ENCODE measurements around the gene VDAC2. TPM values are rescaled to one million over a fixed set of nuclear protein-coding genes. Genes with fewer than 3 reads are reported as not detected.

VDAC2 gene
- total and polyA plus RNA-seq, 4 donors: 94.5 to 121 (median 102) TPM

DNA sequence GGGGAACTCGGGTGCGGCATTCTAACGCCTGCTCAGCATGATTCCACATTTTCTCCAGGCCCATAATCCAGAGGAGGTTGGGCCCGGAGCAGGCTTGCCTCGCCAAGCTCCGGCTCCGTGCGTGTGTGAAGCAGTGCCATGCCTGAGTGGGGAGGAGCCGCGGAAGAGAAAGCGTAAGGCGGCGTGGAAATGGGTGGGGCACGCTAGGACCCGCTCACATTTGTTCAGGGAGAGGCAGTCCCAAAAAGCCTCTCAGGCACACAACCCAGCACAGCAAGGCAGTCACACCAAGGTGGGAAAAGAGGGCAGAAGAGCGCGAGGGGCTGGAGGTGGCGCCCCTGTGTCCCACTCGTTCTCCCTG lies 695 bp upstream of the VDAC2 start:
- DNase-seq: peak; percentile 79 to 88 (median 83)
- Histone ChIP-seq H3K27me3 (ENCODE audit: control insufficient read depth in 3 of 3, insufficient read depth in 3 of 3, low read length in 2 of 3) (peaks cover 0 to 2% (median 0%) of the 10 kb centered on the region in 3 donors), H3K4me1 (ENCODE audit: control insufficient read depth in 5 of 5, insufficient read depth in 5 of 5, low read length in 5 of 5) (peaks cover 0 to 20% (median 4%) of the 10 kb centered on the region in 5 donors), H3K36me3 (ENCODE audit: control insufficient read depth in 4 of 4, insufficient read depth in 4 of 4, low read length in 4 of 4) (peaks cover 3 to 20% (median 13%) of the 10 kb centered on the region in 4 donors), H3K9ac (ENCODE audit: insufficient read depth in 1 of 2, low read length in 2 of 2) (peak overlapping the region; percentile 78 to 97), H3K27ac (ENCODE audit: low read depth in 1 of 2, low read length in 1 of 2) (peak overlapping the region; percentile 98 to 100), H3K9me3 (ENCODE audit: control insufficient read depth in 4 of 4, insufficient read depth in 3 of 4, low read length in 3 of 4) (no peaks in the 10 kb centered on the region), H3K4me3 (peak overlapping the region; percentile 79)
- 0 to 1% methylated on average over 19 of the region's 19 CpGs for WGBS, 2 donors
- ATAC-seq (ENCODE audit: insufficient read depth, low FRiP score): peak; percentile 76
- TF ChIP-seq, protein P1, sequence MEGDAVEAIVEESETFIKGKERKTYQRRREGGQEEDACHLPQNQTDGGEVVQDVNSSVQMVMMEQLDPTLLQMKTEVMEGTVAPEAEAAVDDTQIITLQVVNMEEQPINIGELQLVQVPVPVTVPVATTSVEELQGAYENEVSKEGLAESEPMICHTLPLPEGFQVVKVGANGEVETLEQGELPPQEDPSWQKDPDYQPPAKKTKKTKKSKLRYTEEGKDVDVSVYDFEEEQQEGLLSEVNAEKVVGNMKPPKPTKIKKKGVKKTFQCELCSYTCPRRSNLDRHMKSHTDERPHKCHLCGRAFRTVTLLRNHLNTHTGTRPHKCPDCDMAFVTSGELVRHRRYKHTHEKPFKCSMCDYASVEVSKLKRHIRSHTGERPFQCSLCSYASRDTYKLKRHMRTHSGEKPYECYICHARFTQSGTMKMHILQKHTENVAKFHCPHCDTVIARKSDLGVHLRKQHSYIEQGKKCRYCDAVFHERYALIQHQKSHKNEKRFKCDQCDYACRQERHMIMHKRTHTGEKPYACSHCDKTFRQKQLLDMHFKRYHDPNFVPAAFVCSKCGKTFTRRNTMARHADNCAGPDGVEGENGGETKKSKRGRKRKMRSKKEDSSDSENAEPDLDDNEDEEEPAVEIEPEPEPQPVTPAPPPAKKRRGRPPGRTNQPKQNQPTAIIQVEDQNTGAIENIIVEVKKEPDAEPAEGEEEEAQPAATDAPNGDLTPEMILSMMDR (IDR thresholded peaks at IDR 0.05; ENCODE audit: control extremely low read depth, extremely low read depth): no peak

DNA sequence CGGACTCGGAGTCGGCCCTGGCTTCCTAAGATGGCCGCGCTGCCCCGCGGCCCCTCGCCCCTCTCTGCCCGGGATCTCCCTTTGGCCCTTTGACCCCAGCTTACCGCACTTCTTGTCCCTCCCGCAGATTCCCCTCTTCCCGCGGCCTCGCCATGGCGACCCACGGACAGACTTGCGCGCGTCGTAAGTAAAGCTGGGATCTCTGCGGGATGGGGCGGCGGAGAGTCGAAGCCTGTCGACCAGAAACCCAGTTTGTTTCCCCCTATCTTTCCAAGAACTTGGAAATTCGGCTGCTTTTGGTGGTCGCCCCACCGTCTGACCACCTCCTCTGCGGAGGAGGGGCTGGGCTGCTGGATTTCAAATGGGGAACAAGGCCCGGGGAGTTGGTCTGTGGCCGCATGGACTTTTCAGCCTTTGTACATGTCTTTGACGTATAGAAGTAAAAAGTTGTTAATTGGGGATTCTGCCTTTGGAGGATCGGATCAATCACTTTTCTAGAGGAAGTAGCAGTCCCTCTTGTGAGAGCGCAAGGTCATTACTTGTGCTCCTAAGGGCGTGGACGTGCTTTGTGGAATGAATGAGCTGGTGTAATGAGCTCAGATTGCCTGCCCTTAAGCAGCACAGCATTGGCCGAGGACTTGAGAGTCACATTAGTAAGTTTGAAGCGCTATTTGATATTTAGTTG lies 553 bp downstream of the VDAC2 start:
- Histone ChIP-seq H3K9me3 (ENCODE audit: control insufficient read depth in 4 of 4, insufficient read depth in 3 of 4, low read length in 3 of 4) (no peaks in the 10 kb centered on the region), H3K9ac (ENCODE audit: insufficient read depth in 1 of 2, low read length in 2 of 2) (peak overlapping the region; percentile 79 to 91), H3K36me3 (ENCODE audit: control insufficient read depth in 4 of 4, insufficient read depth in 4 of 4, low read length in 4 of 4) (peaks cover 7 to 24% (median 14%) of the 10 kb centered on the region in 4 donors), H3K4me3 (peak overlapping the region; percentile 79), H3K27me3 (ENCODE audit: control insufficient read depth in 3 of 3, insufficient read depth in 3 of 3, low read length in 2 of 3) (no peaks in the 10 kb centered on the region), H3K27ac (ENCODE audit: low read depth in 1 of 2, low read length in 1 of 2) (peak overlapping the region; percentile 98 to 100), H3K4me1 (ENCODE audit: control insufficient read depth in 5 of 5, insufficient read depth in 5 of 5, low read length in 5 of 5) (peaks cover 0 to 20% (median 6%) of the 10 kb centered on the region in 5 donors)
- ATAC-seq (ENCODE audit: insufficient read depth, low FRiP score) (peak; percentile 27), DNase-seq (peak in 2 of 3 donors; percentile 33 to 37)
- TF ChIP-seq, protein P1 (IDR thresholded peaks at IDR 0.05; ENCODE audit: control extremely low read depth, extremely low read depth): no peak
- WGBS, 2 donors: 1% methylated on average over 38 of the region's 38 CpGs

DNA sequence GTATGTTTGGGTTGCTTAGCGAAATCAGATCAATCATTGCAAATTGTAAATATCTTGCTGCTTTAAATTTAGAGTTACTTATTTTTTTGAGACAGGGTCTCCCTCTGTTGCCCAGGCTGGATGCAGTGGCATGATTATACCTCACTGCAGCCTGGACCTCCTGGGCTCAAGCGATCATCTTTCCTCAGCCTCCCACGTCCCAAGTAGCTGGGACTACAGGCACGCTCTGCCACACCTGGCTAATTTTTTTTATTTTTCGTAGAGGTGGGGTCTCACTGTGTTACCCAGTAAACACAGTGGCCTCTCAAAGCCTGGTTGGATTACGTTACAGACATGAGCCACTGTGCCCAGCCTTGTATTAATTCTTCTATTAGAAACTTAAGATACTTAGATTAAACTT lies 1.7 kb downstream of the VDAC2 start:
- H3K9ac ChIP-seq (ENCODE audit: insufficient read depth in 1 of 2, low read length in 2 of 2): peak overlapping the region in 1 of 2 donors; percentile 91
- H3K4me1 ChIP-seq (ENCODE audit: control insufficient read depth in 5 of 5, insufficient read depth in 5 of 5, low read length in 5 of 5): peaks cover 0 to 20% (median 9%) of the 10 kb centered on the region in 5 donors
- no peaks in the 10 kb centered on the region for H3K9me3 ChIP-seq (ENCODE audit: control insufficient read depth in 4 of 4, insufficient read depth in 3 of 4, low read length in 3 of 4)
- TF ChIP-seq, protein P1 (IDR thresholded peaks at IDR 0.05; ENCODE audit: control extremely low read depth, extremely low read depth): no peak
- DNase-seq (no peak), ATAC-seq (ENCODE audit: insufficient read depth, low FRiP score) (no peak)
- 88 to 92% methylated on average over 6 of the region's 6 CpGs for WGBS, 2 donors
- H3K36me3 ChIP-seq (ENCODE audit: control insufficient read depth in 4 of 4, insufficient read depth in 4 of 4, low read length in 4 of 4): peaks cover 13 to 29% (median 19%) of the 10 kb centered on the region in 4 donors
- no peaks in the 10 kb centered on the region for H3K27me3 ChIP-seq (ENCODE audit: control insufficient read depth in 3 of 3, insufficient read depth in 3 of 3, low read length in 2 of 3)
- H3K27ac ChIP-seq (ENCODE audit: low read depth in 1 of 2, low read length in 1 of 2): no peak overlapping the region
- H3K4me3 ChIP-seq: no peak overlapping the region
